Fibroblast of lung (primary cell): ENCODE measurements around the gene COL4A2.

ENCODE experiments used
- EZH2 ChIP-seq: IDR thresholded peaks from 2 replicates; pipeline ENCODE4 v1.5.1; 2012; ENCODE audit warnings: low read length, control low read depth, mild to moderate bottlenecking; ENCODE audit errors: missing control alignments
- TF ChIP-seq, protein P1 (sequence below), 2 donors: IDR thresholded peaks in 1 of 2; conservative IDR thresholded peaks in 1 of 2; 1 replicate in 1 of 2; 2 replicates in 1 of 2; pipeline ENCODE4 v1.5.1; 2011 to 2012; ENCODE audit warnings: low read length in 2 of 2, control low read depth in 1 of 2, inconsistent platforms in 1 of 2, low read depth in 1 of 2, mild to moderate bottlenecking in 1 of 2

DNA sequence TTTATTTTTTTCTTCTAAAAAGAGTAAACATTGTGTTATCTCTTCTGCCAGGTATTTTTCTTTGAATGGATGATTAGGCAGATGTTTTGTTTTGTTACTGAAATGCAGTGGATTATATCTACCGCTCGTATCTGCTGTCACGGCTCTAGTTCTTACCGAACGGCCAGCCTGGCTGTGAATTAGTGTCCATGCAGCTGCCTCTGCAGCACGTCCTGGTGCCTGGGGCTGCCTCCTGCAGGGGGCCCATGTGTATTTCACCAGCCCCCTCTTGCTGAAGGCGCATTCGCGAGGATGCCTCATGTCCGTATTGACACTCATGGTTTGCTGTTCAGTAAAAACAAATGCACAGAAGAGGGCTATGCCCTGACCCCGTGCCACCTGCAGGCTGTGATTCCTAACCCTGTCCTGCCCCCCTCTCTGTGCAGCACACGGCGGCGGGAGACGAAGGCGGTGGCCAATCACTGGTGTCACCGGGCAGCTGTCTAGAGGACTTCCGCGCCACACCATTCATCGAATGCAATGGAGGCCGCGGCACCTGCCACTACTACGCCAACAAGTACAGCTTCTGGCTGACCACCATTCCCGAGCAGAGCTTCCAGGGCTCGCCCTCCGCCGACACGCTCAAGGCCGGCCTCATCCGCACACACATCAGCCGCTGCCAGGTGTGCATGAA, 204.6 kb downstream of the COL4A2 start:
- TF ChIP-seq, protein P1, sequence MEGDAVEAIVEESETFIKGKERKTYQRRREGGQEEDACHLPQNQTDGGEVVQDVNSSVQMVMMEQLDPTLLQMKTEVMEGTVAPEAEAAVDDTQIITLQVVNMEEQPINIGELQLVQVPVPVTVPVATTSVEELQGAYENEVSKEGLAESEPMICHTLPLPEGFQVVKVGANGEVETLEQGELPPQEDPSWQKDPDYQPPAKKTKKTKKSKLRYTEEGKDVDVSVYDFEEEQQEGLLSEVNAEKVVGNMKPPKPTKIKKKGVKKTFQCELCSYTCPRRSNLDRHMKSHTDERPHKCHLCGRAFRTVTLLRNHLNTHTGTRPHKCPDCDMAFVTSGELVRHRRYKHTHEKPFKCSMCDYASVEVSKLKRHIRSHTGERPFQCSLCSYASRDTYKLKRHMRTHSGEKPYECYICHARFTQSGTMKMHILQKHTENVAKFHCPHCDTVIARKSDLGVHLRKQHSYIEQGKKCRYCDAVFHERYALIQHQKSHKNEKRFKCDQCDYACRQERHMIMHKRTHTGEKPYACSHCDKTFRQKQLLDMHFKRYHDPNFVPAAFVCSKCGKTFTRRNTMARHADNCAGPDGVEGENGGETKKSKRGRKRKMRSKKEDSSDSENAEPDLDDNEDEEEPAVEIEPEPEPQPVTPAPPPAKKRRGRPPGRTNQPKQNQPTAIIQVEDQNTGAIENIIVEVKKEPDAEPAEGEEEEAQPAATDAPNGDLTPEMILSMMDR (conservative IDR thresholded peaks at IDR 0.05 in 1 of 2, IDR thresholded peaks at IDR 0.05 in 1 of 2; ENCODE audit: low read depth in 1 of 2, low read length in 2 of 2), result no peak
- TF ChIP-seq EZH2, result no peak
